ENCODE data around the gene CD2.
A peak's percentile ranks its signal among the peaks of the same experiment; 100 is the strongest.

Gene CD2

DNA sequence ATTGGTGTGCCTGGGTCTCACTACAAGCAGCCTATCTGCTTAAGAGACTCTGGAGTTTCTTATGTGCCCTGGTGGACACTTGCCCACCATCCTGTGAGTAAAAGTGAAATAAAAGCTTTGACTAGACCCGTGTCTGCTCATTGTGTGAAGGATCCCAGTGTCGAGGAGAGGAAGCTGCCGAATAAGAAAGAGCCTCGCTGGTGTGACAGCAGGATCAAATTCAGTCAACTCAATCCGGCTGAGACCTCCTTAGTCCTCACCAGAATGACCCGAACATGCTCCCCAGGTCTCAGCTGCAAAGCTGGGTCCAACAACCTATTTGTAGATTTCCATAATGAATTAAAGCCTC, 14.8 kb downstream of the CD2 start:
- H3K36me3 Mint-ChIP-seq (ENCODE audit: low read depth) = peaks cover 76% of the 10 kb centered on the region
- DNase-seq (ENCODE audit: low spot score) = peak; percentile 60
- H3K4me1 Mint-ChIP-seq (ENCODE audit: low read depth) = peaks cover 88% of the 10 kb centered on the region
- H3K27ac Mint-ChIP-seq = peak overlapping the region; percentile 99
- peak overlapping the region; percentile 89 for H3K4me3 Mint-ChIP-seq
- no peaks in the 10 kb centered on the region for H3K27me3 Mint-ChIP-seq (ENCODE audit: low read depth)
- H3K9me3 Mint-ChIP-seq = peaks cover 12% of the 10 kb centered on the region

GRCh38 chr1:116769561-116769977, 15.3 kb downstream of the CD2 start:
- Mint-ChIP-seq H3K27me3 (ENCODE audit: low read depth) (no peaks in the 10 kb centered on the region), H3K27ac (peak overlapping the region; percentile 99), H3K4me3 (peak overlapping the region; percentile 89), H3K36me3 (ENCODE audit: low read depth) (peaks cover 76% of the 10 kb centered on the region), H3K9me3 (peaks cover 16% of the 10 kb centered on the region), H3K4me1 (ENCODE audit: low read depth) (peaks cover 83% of the 10 kb centered on the region)
- peak; percentile 84 for DNase-seq (ENCODE audit: low spot score)

GRCh38 chr1:116769994-116770393, 15.8 kb downstream of the CD2 start:
- H3K4me3 Mint-ChIP-seq = peak overlapping the region; percentile 89
- peak overlapping the region; percentile 99 for H3K27ac Mint-ChIP-seq
- peaks cover 79% of the 10 kb centered on the region for H3K4me1 Mint-ChIP-seq (ENCODE audit: low read depth)
- H3K36me3 Mint-ChIP-seq (ENCODE audit: low read depth) = peaks cover 73% of the 10 kb centered on the region
- no peaks in the 10 kb centered on the region for H3K27me3 Mint-ChIP-seq (ENCODE audit: low read depth)
- no peak for DNase-seq (ENCODE audit: low spot score)
- peaks cover 16% of the 10 kb centered on the region for H3K9me3 Mint-ChIP-seq

DNA sequence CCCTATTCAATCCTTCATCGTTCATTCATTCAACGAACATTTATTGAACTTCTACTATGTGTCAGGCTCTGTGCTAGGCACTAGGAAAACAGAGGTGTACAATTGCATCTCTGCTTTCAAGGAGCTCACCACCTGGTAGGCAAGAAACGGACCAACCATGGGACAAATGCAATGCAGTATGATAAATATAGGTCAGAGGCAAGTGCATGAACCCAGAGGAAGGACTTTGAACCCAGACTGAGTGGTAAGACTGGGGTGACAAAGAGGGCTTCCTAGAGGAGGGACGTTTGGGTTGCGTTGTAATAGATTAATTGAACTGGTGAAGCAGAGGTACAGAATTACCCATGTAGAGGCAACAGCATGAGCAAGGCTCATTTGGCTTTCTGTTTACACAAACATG, 16.4 kb downstream of the CD2 start:
- H3K27ac Mint-ChIP-seq = peak overlapping the region; percentile 99
- peaks cover 67% of the 10 kb centered on the region for H3K36me3 Mint-ChIP-seq (ENCODE audit: low read depth)
- H3K27me3 Mint-ChIP-seq (ENCODE audit: low read depth) = no peaks in the 10 kb centered on the region
- peak; percentile 9 for DNase-seq (ENCODE audit: low spot score)
- H3K4me3 Mint-ChIP-seq = peak overlapping the region; percentile 89
- peaks cover 16% of the 10 kb centered on the region for H3K9me3 Mint-ChIP-seq
- peaks cover 75% of the 10 kb centered on the region for H3K4me1 Mint-ChIP-seq (ENCODE audit: low read depth)

- peaks cover 66% of the 10 kb centered on the region for H3K4me1 Mint-ChIP-seq (ENCODE audit: low read depth)
- peak overlapping the region; percentile 33 for H3K4me3 Mint-ChIP-seq
- peak; percentile 3 for DNase-seq (ENCODE audit: low spot score)
- H3K36me3 Mint-ChIP-seq (ENCODE audit: low read depth) = peaks cover 56% of the 10 kb centered on the region
- peak overlapping the region; percentile 70 for H3K27ac Mint-ChIP-seq
- H3K27me3 Mint-ChIP-seq (ENCODE audit: low read depth) = no peaks in the 10 kb centered on the region
- peaks cover 26% of the 10 kb centered on the region for H3K9me3 Mint-ChIP-seq
These were observed 17.9 kb downstream of the CD2 start for GRCh38 chr1:116771997-116772647.

GRCh38 chr1:116772648-116773045, 18.4 kb downstream of the CD2 start:
- Mint-ChIP-seq H3K4me1 (ENCODE audit: low read depth) (peaks cover 66% of the 10 kb centered on the region), H3K9me3 (peaks cover 29% of the 10 kb centered on the region), H3K36me3 (ENCODE audit: low read depth) (peaks cover 53% of the 10 kb centered on the region), H3K27me3 (ENCODE audit: low read depth) (no peaks in the 10 kb centered on the region), H3K27ac (peak overlapping the region; percentile 70), H3K4me3 (peak overlapping the region; percentile 33)
- peak; percentile 45 for DNase-seq (ENCODE audit: low spot score)

- DNase-seq (ENCODE audit: low spot score) = no peak
- H3K27ac Mint-ChIP-seq = no peak overlapping the region
- peak overlapping the region; percentile 16 for H3K4me3 Mint-ChIP-seq
- no peaks in the 10 kb centered on the region for H3K27me3 Mint-ChIP-seq (ENCODE audit: low read depth)
- H3K4me1 Mint-ChIP-seq (ENCODE audit: low read depth) = peaks cover 55% of the 10 kb centered on the region
- H3K36me3 Mint-ChIP-seq (ENCODE audit: low read depth) = peaks cover 30% of the 10 kb centered on the region
- H3K9me3 Mint-ChIP-seq = peaks cover 36% of the 10 kb centered on the region
These were observed 21.0 kb downstream of the CD2 start for GRCh38 chr1:116775116-116775752.

DNA sequence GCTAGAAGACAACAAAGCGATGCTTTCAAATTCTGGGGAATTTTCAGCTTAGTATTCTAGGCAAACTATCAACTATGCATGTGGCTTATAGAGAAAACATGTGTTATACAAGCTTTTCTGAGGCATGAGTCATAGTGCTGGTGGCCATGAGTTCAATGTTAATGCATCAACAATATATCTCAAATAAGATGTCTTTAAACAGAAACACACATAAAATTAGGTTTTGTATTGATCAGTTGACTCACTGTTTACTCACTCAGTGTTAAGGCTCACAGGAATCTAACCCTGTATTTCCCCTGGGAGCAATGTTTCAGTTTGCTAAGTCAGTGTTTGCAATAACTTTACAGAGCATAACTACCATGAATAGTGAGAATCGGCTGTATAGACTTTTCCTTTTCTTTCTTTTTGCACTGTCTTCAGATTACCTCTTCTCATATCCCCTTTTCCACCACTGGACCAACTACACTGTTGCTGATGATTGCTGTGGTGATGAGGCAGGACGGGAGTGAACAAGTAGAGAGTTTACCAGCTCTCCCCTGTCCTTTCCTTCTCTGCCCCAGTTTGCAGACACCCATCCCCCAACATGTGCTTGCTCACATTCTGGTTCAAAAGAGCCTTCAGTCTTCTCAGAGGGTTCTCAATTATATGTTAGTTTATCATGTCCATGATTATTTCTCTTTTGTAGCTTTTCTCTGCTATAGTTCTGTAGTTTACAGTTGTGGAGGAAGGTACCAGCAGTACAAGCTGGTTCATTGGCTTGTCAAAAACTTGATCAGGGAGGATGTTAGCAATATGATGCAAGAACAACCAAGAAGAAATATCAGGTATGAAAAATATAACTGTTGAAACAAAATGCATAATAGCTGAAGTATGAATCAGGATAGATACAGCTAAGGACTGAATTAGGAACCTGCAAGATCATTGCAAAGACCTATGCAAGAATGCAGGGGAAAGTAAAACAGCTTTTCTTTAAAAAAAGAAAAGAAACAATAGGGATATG, 23.9 kb downstream of the CD2 start:
- Mint-ChIP-seq H3K27me3 (ENCODE audit: low read depth) (no peaks in the 10 kb centered on the region), H3K27ac (peak overlapping the region; percentile 84), H3K9me3 (peaks cover 31% of the 10 kb centered on the region), H3K4me1 (ENCODE audit: low read depth) (peaks cover 30% of the 10 kb centered on the region), H3K36me3 (ENCODE audit: low read depth) (peaks cover 20% of the 10 kb centered on the region), H3K4me3 (peak overlapping the region; percentile 63)
- no peak for DNase-seq (ENCODE audit: low spot score)

DNA sequence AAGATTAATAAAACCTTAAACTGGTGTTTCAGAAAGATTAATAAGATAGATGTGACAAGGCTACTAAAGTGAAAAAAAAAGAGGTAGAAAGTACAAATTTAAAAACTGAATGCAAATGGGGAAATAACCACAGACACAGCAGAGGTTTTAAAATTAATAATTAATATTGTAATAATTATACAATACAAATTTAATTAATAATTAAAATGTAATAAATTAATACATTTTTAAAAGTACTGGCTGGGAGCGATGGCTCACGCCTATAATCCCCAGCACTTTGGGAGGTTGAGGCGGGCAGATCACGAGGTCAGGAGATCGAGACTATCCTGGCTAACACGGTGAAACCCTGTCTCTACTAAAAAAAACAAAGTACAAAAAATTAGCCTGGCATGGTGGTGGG, 26.8 kb downstream of the CD2 start:
- no peak for DNase-seq (ENCODE audit: low spot score)
- no peaks in the 10 kb centered on the region for H3K27me3 Mint-ChIP-seq (ENCODE audit: low read depth)
- H3K4me3 Mint-ChIP-seq = no peak overlapping the region
- peaks cover 31% of the 10 kb centered on the region for H3K4me1 Mint-ChIP-seq (ENCODE audit: low read depth)
- no peak overlapping the region for H3K27ac Mint-ChIP-seq
- peaks cover 12% of the 10 kb centered on the region for H3K36me3 Mint-ChIP-seq (ENCODE audit: low read depth)
- peaks cover 24% of the 10 kb centered on the region for H3K9me3 Mint-ChIP-seq

DNA sequence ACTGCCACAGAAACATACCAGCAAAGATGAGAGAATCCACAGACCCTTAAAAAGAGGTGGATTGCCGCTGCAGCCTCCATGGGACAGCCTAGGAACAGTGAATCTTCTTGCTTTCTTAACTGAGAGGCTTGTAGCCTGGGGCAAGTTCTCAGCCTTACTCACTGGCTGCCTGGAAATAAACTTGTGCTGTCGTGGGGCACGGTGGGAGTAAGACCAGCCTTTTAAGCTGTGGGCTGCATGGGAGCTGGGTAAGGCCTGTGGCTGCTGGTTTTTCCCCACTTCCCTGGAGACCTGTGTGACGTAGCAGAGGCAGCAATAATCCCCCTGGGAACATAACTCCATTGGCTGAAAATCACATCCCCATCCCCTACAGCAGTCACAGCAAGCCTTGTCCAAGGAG, 30.8 kb downstream of the CD2 start:
- no peaks in the 10 kb centered on the region for H3K27me3 Mint-ChIP-seq (ENCODE audit: low read depth)
- peaks cover 21% of the 10 kb centered on the region for H3K9me3 Mint-ChIP-seq
- peaks cover 10% of the 10 kb centered on the region for H3K36me3 Mint-ChIP-seq (ENCODE audit: low read depth)
- no peak overlapping the region for H3K27ac Mint-ChIP-seq
- H3K4me1 Mint-ChIP-seq (ENCODE audit: low read depth) = peaks cover 15% of the 10 kb centered on the region
- DNase-seq (ENCODE audit: low spot score) = no peak
- H3K4me3 Mint-ChIP-seq = no peak overlapping the region

DNA sequence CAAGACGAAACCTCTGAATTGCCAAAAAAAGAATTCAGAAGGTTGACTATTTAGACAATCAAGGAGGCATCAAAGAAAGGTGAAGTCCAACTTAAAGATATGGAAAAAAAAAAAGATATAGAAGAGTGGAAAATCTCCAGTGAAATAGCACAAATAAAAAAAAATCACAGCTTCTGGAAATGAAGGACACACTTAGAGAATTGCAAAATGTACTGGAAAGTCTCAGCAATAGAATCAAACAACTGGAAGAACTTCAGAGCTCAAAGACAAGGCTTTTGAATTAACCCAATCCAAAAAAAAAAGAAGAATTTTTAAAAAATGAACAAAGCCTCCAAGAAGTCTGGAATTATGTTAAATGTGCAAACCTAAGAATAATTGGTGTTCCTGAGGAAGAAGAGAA, 31.8 kb downstream of the CD2 start:
- DNase-seq (ENCODE audit: low spot score) = no peak
- Mint-ChIP-seq H3K9me3 (peaks cover 19% of the 10 kb centered on the region), H3K4me3 (no peak overlapping the region), H3K27ac (no peak overlapping the region), H3K27me3 (ENCODE audit: low read depth) (no peaks in the 10 kb centered on the region), H3K36me3 (ENCODE audit: low read depth) (peaks cover 8% of the 10 kb centered on the region), H3K4me1 (ENCODE audit: low read depth) (peaks cover 19% of the 10 kb centered on the region)

GRCh38 chr1:116791727-116792126, 37.5 kb downstream of the CD2 start:
- H3K9me3 Mint-ChIP-seq = peaks cover 7% of the 10 kb centered on the region
- peaks cover 32% of the 10 kb centered on the region for H3K4me1 Mint-ChIP-seq (ENCODE audit: low read depth)
- no peaks in the 10 kb centered on the region for H3K27me3 Mint-ChIP-seq (ENCODE audit: low read depth)
- H3K36me3 Mint-ChIP-seq (ENCODE audit: low read depth) = peaks cover 2% of the 10 kb centered on the region
- H3K27ac Mint-ChIP-seq = no peak overlapping the region
- DNase-seq (ENCODE audit: low spot score) = no peak
- no peak overlapping the region for H3K4me3 Mint-ChIP-seq

DNA sequence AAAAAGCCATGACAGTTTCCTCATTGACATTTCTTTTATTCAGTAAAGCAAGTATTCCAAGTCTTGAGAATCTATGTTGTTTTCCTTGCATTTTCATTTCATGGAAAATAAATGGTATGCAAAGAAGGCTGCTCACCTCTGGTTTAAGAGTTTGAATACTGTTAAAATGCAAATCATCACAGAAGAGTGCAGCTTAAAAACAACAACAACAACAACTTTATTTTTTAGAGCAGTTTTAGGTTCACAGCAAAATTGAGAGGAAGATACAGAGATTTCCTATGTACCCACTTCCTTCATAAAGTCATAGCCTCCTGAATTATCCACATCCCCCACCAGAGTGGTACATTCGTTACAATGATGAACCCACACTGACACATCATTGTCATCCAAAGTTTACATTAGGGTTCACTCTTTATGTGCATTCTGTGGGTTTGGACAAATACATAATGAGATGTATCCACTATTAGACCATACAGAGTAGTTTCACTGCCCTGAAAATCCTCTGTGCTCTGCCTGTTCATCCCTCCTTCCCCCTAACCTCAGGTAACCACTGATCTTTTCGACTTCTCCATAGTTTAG, 39.2 kb downstream of the CD2 start:
- H3K36me3 Mint-ChIP-seq (ENCODE audit: low read depth) = peaks cover 5% of the 10 kb centered on the region
- no peak for DNase-seq (ENCODE audit: low spot score)
- H3K4me3 Mint-ChIP-seq = no peak overlapping the region
- H3K27me3 Mint-ChIP-seq (ENCODE audit: low read depth) = no peaks in the 10 kb centered on the region
- peaks cover 42% of the 10 kb centered on the region for H3K4me1 Mint-ChIP-seq (ENCODE audit: low read depth)
- H3K9me3 Mint-ChIP-seq = peaks cover 4% of the 10 kb centered on the region
- H3K27ac Mint-ChIP-seq = no peak overlapping the region
